ENCODE results near the gene CCDC146.
"Not testable (repeated sequence)": the region's sequence is repeated elsewhere in the genome, so short reads cannot be mapped to it uniquely, and the experiment has no call there.

The CCDC146 gene

DNA sequence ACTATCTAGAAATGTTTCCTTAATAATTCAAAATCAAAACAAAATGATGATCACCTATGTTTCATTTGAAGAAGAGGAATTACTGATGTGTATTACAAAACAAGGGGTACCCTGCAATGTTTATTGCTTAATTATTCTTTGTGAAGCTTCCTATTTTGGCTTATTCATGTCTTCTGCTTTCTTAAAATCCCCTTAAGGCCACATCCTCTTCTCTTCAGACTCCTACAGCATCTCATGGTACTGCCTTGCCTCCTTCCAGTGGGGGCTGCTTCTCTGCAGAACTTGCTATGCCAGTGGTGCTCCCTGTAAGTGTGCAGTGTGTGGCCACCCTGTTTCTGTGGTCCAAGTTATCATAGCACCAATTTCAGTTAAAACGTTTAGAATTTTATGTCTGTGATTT, 35.0 kb downstream of the CCDC146 start:
- no peaks in the 10 kb centered on the region for H3K27me3 Mint-ChIP-seq (ENCODE audit: low read depth)
- TF ChIP-seq, protein P1, sequence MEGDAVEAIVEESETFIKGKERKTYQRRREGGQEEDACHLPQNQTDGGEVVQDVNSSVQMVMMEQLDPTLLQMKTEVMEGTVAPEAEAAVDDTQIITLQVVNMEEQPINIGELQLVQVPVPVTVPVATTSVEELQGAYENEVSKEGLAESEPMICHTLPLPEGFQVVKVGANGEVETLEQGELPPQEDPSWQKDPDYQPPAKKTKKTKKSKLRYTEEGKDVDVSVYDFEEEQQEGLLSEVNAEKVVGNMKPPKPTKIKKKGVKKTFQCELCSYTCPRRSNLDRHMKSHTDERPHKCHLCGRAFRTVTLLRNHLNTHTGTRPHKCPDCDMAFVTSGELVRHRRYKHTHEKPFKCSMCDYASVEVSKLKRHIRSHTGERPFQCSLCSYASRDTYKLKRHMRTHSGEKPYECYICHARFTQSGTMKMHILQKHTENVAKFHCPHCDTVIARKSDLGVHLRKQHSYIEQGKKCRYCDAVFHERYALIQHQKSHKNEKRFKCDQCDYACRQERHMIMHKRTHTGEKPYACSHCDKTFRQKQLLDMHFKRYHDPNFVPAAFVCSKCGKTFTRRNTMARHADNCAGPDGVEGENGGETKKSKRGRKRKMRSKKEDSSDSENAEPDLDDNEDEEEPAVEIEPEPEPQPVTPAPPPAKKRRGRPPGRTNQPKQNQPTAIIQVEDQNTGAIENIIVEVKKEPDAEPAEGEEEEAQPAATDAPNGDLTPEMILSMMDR (IDR thresholded peaks at IDR 0.05; ENCODE audit: unreplicated experiment in 3 of 3), result no peak
- H3K4me1 Mint-ChIP-seq, result peaks cover 14% of the 10 kb centered on the region
- H3K36me3 Mint-ChIP-seq (ENCODE audit: low read depth), result no peaks in the 10 kb centered on the region
- H3K4me3 Mint-ChIP-seq, result no peak overlapping the region
- H3K27ac Mint-ChIP-seq, result peak overlapping the region in 2 of 3 experiments; percentile 31 to 44
- H3K9me3 Mint-ChIP-seq, result no peaks in the 10 kb centered on the region

DNA sequence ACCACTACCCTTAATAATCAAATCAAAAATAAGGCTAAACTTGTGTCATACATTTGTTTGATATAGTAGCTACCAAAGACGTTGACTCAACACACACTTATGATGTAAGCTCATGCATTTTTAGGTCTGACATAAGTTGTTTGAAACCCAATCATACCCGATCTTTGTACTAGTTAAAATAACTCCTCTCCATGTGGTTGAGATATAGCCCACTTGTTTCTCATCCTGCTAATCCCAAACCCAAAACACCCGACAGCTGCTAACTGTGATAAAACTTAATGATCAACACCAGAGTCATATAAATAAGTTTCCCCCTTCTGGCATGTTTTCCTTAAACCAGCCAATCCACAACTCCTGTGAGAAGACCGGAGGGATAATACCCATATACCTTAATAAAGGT, 48.7 kb downstream of the CCDC146 start:
- H3K9me3 Mint-ChIP-seq; H3K36me3 Mint-ChIP-seq (ENCODE audit: low read depth); H3K27me3 Mint-ChIP-seq (ENCODE audit: low read depth); H3K4me3 Mint-ChIP-seq; H3K27ac Mint-ChIP-seq: not testable (repeated sequence)
- H3K4me1 Mint-ChIP-seq, result peaks cover 21% of the 10 kb centered on the region

DNA sequence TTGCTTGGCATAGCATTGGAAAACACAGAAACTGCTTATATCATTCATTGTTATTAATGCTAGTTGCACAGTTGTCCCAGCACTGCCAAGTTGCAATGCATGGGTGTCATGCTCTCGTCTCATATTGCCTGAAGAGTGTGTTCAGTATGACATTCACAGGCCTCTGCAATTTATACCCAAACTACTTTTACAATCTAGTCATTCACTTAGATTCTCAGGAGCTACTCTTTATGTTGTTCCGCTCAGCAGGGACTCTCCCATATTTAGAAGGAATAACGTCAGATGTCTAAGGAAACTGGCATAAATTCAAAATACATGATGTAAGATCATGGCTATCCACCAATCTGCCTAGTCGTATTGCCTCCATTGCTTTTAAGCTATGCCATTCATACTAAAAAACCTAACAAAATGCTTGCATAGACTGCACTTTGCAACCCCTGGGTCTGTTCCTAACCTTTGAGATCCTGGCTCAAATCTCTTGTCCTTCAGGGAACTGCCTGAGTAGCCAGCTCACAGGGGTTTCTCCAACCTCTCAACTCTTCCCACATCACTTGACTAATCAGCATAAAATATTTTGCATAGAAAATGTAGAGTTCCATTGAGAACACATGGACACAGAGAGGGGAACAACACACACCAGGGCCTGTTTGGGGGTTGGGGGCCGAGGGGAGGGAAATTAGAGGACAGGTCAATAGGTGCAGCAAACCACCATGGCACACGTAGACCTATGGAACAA, 50.2 kb downstream of the CCDC146 start:
- H3K36me3 Mint-ChIP-seq (ENCODE audit: low read depth); H3K4me3 Mint-ChIP-seq; H3K9me3 Mint-ChIP-seq; H3K27me3 Mint-ChIP-seq (ENCODE audit: low read depth); H3K27ac Mint-ChIP-seq: not testable (repeated sequence)
- H3K4me1 Mint-ChIP-seq, result peaks cover 24% of the 10 kb centered on the region

DNA sequence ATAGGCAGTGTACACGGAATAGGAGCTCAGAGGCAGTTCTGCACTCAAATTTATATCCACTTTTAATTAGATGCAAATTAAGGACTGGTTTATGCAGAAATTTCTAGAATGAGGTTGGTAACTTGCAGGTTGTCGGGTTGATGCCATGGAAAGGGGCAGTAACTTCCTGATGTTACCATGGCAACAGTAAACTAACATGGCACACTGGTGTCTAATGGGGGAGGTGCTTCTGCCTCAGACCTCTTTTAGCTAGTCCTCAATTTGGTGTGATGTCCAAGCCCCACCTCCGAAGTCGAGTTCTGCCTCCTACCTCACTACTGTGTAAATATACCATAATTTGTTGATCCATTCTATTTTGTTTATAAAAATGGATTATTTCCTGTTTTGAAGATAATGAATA, 52.0 kb downstream of the CCDC146 start:
- H3K36me3 Mint-ChIP-seq (ENCODE audit: low read depth); H3K4me3 Mint-ChIP-seq; H3K9me3 Mint-ChIP-seq; H3K27me3 Mint-ChIP-seq (ENCODE audit: low read depth): not testable (repeated sequence)
- Mint-ChIP-seq H3K27ac (peak overlapping the region in 1 of 3 experiments; percentile 69), H3K4me1 (peaks cover 29% of the 10 kb centered on the region)

DNA sequence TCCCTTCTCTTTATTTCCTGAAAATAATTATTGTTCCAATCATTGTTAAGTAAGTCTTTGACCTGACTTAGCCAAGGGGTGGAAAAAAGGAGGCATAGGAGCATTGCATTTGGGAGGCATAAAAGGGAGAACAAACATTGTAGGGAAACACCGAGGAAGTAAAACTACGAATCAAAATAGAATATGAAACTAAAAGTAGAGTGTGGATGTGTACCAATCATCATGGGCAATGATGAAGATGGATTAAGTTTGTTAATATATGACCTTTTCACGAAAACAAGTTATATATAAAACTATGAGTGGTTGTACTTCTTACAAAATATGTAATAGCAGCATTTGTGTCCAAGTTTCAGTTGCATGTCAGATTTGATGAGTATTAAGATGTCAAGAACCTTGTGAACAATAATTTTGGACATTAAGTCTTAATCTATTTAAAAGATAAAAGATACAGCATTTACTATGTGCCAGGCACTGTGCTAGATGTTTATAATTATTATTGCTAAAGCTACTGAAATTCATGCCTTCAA, 52.9 kb downstream of the CCDC146 start:
- not testable (repeated sequence) for H3K4me3 Mint-ChIP-seq; H3K27me3 Mint-ChIP-seq (ENCODE audit: low read depth); H3K27ac Mint-ChIP-seq; H3K9me3 Mint-ChIP-seq; H3K36me3 Mint-ChIP-seq (ENCODE audit: low read depth)
- peaks cover 29% of the 10 kb centered on the region for H3K4me1 Mint-ChIP-seq

DNA sequence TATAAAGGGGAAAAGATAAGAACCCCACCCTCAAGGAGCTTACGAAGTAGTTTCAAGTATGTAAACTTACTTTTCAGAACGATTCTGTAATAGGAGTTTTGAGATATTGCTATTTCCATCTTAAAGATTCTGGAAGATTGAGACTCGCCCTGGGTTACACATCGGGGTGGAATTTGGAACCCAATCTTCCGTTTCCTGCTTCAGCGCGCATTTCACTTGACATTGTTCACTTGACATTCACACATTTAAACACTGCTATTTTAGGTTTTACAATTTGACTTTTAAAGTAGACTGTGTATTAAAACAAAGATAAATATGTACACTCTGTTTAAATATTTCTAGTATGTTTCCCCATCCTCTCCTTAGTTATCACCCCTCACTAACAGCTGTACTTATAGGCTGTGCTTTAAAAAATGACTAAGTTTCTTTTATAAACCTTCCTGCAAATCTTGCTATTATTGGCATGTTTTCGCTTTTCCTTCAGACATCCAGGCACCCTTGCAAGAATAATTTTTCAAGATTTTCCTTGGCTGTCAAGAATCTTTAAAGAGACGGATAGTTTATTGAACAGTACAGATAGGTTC, 55.0 kb downstream of the CCDC146 start:
- not testable (repeated sequence) for H3K9me3 Mint-ChIP-seq; H3K36me3 Mint-ChIP-seq (ENCODE audit: low read depth); H3K27me3 Mint-ChIP-seq (ENCODE audit: low read depth); H3K4me3 Mint-ChIP-seq
- H3K27ac Mint-ChIP-seq, result peak overlapping the region in 2 of 3 experiments; percentile 32 to 53
- H3K4me1 Mint-ChIP-seq, result peaks cover 18% of the 10 kb centered on the region

- not testable (repeated sequence) for H3K4me3 Mint-ChIP-seq; H3K9me3 Mint-ChIP-seq; H3K36me3 Mint-ChIP-seq (ENCODE audit: low read depth); H3K27me3 Mint-ChIP-seq (ENCODE audit: low read depth)
- peaks cover 13% of the 10 kb centered on the region for H3K4me1 Mint-ChIP-seq
- H3K27ac Mint-ChIP-seq, result peak overlapping the region in 1 of 3 experiments; percentile 32
Measured at GRCh38 chr7:77178024-77178423, 55.6 kb downstream of the CCDC146 start.

GRCh38 chr7:77181015-77181595, 58.7 kb downstream of the CCDC146 start:
- TF ChIP-seq, protein P1 (IDR thresholded peaks at IDR 0.05; ENCODE audit: unreplicated experiment in 3 of 3), result no peak
- H3K36me3 Mint-ChIP-seq (ENCODE audit: low read depth), result no peaks in the 10 kb centered on the region
- no peak overlapping the region for H3K4me3 Mint-ChIP-seq
- H3K9me3 Mint-ChIP-seq, result no peaks in the 10 kb centered on the region
- H3K27ac Mint-ChIP-seq, result no peak overlapping the region
- H3K27me3 Mint-ChIP-seq (ENCODE audit: low read depth), result no peaks in the 10 kb centered on the region
- H3K4me1 Mint-ChIP-seq, result peaks cover 26% of the 10 kb centered on the region

DNA sequence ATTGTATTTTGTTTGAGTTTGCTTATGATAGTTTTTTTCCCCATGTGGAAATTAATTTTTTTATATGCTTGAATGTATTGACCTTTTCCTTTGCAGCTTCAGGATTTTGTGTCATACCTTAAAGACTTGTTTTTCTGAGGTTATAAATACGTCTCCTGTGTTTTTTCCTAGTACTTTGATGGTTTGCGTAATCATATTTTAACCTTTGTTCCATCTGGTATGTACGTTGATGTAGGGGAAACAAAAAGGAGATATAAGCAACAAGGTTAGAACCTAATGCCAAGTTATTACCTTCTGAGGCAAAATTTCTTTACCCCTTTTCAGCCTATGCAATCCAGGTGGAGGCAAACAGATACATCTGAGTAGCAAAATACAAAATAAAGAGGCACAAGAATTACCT, 59.3 kb downstream of the CCDC146 start:
- H3K4me1 Mint-ChIP-seq, result peaks cover 26% of the 10 kb centered on the region
- H3K27ac Mint-ChIP-seq, result no peak overlapping the region
- TF ChIP-seq, protein P1 (IDR thresholded peaks at IDR 0.05; ENCODE audit: unreplicated experiment in 3 of 3), result no peak
- H3K4me3 Mint-ChIP-seq, result no peak overlapping the region
- no peaks in the 10 kb centered on the region for H3K27me3 Mint-ChIP-seq (ENCODE audit: low read depth)
- H3K36me3 Mint-ChIP-seq (ENCODE audit: low read depth), result no peaks in the 10 kb centered on the region
- H3K9me3 Mint-ChIP-seq, result no peaks in the 10 kb centered on the region
